Mesenchymal stem cell (in vitro differentiated cells and primary cell): ENCODE measurements around the gene C9orf72.

Experiments
- DNase-seq: peaks from one replicate; pipeline ENCODE4 v3.0.0-alpha.2; 2013
- H2AFZ ChIP-seq: one replicate; pipeline ENCODE4 v1.6.1; 2013; ENCODE audit warnings: low read depth, mild to moderate bottlenecking, control low read depth, inconsistent platforms, low read length, moderate library complexity
- H2AK5ac ChIP-seq: 2 replicates; pipeline ENCODE4 v1.6.1; 2013; ENCODE audit warnings: low read length, moderate library complexity, mild to moderate bottlenecking, inconsistent platforms; ENCODE audit not compliant: severe bottlenecking
- H2BK120ac ChIP-seq: one replicate; pipeline ENCODE4 v1.6.1; 2013; ENCODE audit warnings: low read depth, mild to moderate bottlenecking, inconsistent platforms, low read length, moderate library complexity
- H2BK12ac ChIP-seq, 2 experiments: one replicate each; pipeline ENCODE4 v1.6.1; 2013; ENCODE audit warnings: inconsistent platforms in 2 of 2, low read length in 2 of 2, mild to moderate bottlenecking in 2 of 2, moderate library complexity in 2 of 2, control low read depth in 1 of 2
- H2BK15ac ChIP-seq: one replicate; pipeline ENCODE4 v1.6.1; 2013; ENCODE audit warnings: mild to moderate bottlenecking, low read depth, inconsistent platforms; ENCODE audit not compliant: poor library complexity, severe bottlenecking
- H2BK5ac ChIP-seq: 2 replicates; pipeline ENCODE4 v1.6.1; 2013; ENCODE audit warnings: low read depth, mild to moderate bottlenecking, low read length, control low read depth, inconsistent platforms; ENCODE audit not compliant: poor library complexity, severe bottlenecking
- H3K14ac ChIP-seq, 2 experiments: one replicate each; pipeline ENCODE4 v1.6.1; 2013; ENCODE audit warnings: inconsistent platforms in 2 of 2, low read length in 2 of 2, control low read depth in 1 of 2, mild to moderate bottlenecking in 1 of 2, moderate library complexity in 1 of 2
- H3K18ac ChIP-seq, 2 experiments: one replicate each; pipeline ENCODE4 v1.6.1; 2013; ENCODE audit warnings: inconsistent platforms in 2 of 2, low read length in 2 of 2, control low read depth in 1 of 2, low read depth in 1 of 2, mild to moderate bottlenecking in 1 of 2
- H3K23ac ChIP-seq, 2 experiments: one replicate each; pipeline ENCODE4 v1.6.1; 2013; ENCODE audit warnings: inconsistent platforms in 2 of 2, low read length in 2 of 2, mild to moderate bottlenecking in 2 of 2, moderate library complexity in 2 of 2, control low read depth in 1 of 2
- H3K27ac ChIP-seq: 2 replicates; pipeline ENCODE4 v1.5.1; 2013; ENCODE audit warnings: mild to moderate bottlenecking, moderate library complexity, low read length, control low read depth, inconsistent platforms; ENCODE audit not compliant: poor library complexity, severe bottlenecking
- H3K27me3 ChIP-seq, 2 experiments: 2 replicates each; pipeline versions ENCODE4 v1.6.1 to v1.7.0; 2013; ENCODE audit warnings: low read length in 2 of 2, mild to moderate bottlenecking in 2 of 2, moderate library complexity in 2 of 2, control low read depth in 1 of 2, inconsistent platforms in 1 of 2; ENCODE audit not compliant: control insufficient read depth in 1 of 2, insufficient read depth in 1 of 2
- H3K36me3 ChIP-seq, 2 experiments: 2 replicates each; pipeline versions ENCODE4 v1.6.1 to v1.7.0; 2013; ENCODE audit warnings: low read length in 2 of 2, control low read depth in 1 of 2, inconsistent platforms in 1 of 2, low read depth in 1 of 2, mild to moderate bottlenecking in 1 of 2; ENCODE audit not compliant: insufficient read depth in 2 of 2, control insufficient read depth in 1 of 2
- H3K4ac ChIP-seq, 2 experiments: one replicate each; pipeline ENCODE4 v1.6.1; 2013; ENCODE audit warnings: inconsistent platforms in 2 of 2, low read length in 2 of 2, mild to moderate bottlenecking in 2 of 2, moderate library complexity in 2 of 2, control low read depth in 1 of 2, low read depth in 1 of 2
- H3K4me1 ChIP-seq: 2 replicates; pipeline ENCODE4 v1.6.1; 2013; ENCODE audit warnings: low read depth, low read length, control low read depth; ENCODE audit not compliant: control insufficient read depth, insufficient read depth
- H3K4me2 ChIP-seq: 2 replicates; pipeline ENCODE4 v1.6.1; 2013; ENCODE audit warnings: low read length, mild to moderate bottlenecking, inconsistent platforms; ENCODE audit not compliant: poor library complexity, severe bottlenecking
- H3K4me3 ChIP-seq, 2 experiments: 2 replicates each; pipeline versions ENCODE4 v1.5.1 to v1.7.0; 2013; ENCODE audit warnings: low read length in 2 of 2, mild to moderate bottlenecking in 2 of 2, control low read depth in 1 of 2, low read depth in 1 of 2; ENCODE audit not compliant: insufficient read depth in 1 of 2
- H3K79me1 ChIP-seq: replicated peaks from 2 replicates; pipeline ENCODE4 v1.6.1; 2013; ENCODE audit warnings: mild to moderate bottlenecking, control low read depth, low read length, inconsistent platforms; ENCODE audit not compliant: poor library complexity, severe bottlenecking
- H3K9ac ChIP-seq: 2 replicates; pipeline ENCODE4 v1.7.0; 2013; ENCODE audit warnings: mild to moderate bottlenecking, low read length, moderate library complexity
- H3K9me3 ChIP-seq: 2 replicates; pipeline ENCODE4 v1.7.0; 2013; ENCODE audit warnings: mild to moderate bottlenecking, low read length; ENCODE audit not compliant: control insufficient read depth
- H4K8ac ChIP-seq: one replicate; pipeline ENCODE4 v1.6.1; 2013; ENCODE audit warnings: inconsistent platforms, mild to moderate bottlenecking, low read length, moderate library complexity
- H4K91ac ChIP-seq: one replicate; pipeline ENCODE4 v1.6.1; 2013; ENCODE audit warnings: mild to moderate bottlenecking, low read length, inconsistent platforms
- WGBS: methylation state at CpG from one replicate; pipeline ENCODE4 v1.1.7; 2013; ENCODE audit warnings: mixed read lengths; 5-methylcytosine and 5-hydroxymethylcytosine counted together

The C9orf72 gene

DNA sequence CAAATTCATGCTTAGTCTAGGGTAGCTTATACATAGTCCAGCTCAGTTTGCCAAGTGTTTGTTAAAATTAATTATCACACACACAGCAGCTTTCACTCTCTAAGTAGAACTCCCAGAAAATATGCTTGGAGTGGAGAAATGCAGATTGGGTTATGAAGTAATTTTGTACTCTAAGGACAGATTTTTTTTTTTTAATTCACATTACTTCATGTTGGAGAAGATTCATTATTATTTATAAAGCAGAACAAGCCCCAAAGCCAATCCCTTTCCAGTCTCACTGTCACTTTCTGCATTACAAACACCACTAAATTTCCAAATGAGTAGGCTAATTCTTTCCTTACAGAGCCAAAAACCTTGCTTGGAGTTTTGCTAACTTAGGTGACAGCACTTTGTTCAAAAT, 11.7 kb upstream of the C9orf72 start:
- Histone ChIP-seq H3K9me3 (peaks cover 4% of the 10 kb centered on the region), H3K18ac (no peak overlapping the region), H2BK5ac (no peak overlapping the region), H3K23ac (no peak overlapping the region), H3K36me3 (no peaks in the 10 kb centered on the region), H3K4me3 (no peak overlapping the region), H2AK5ac (no peak overlapping the region), H4K91ac (no peak overlapping the region), H3K4me2 (no peak overlapping the region), H3K27ac (no peak overlapping the region), H3K14ac (no peak overlapping the region), H3K4ac (no peak overlapping the region), H2BK120ac (no peak overlapping the region), H4K8ac (no peak overlapping the region), H2BK15ac (no peak overlapping the region), H3K27me3 (no peaks in the 10 kb centered on the region), H3K4me1 (no peaks in the 10 kb centered on the region), H3K9ac (no peak overlapping the region), H2BK12ac (no peak overlapping the region), H3K79me1 (no peaks in the 10 kb centered on the region), H2AFZ (no peak overlapping the region)
- no peak for DNase-seq

GRCh38 chr9:27582794-27583193, 9.5 kb upstream of the C9orf72 start:
- Histone ChIP-seq H3K4me2 (no peak overlapping the region), H3K27me3 (no peaks in the 10 kb centered on the region), H2BK12ac (no peak overlapping the region), H2BK5ac (no peak overlapping the region), H3K4ac (no peak overlapping the region), H2AFZ (no peak overlapping the region), H3K36me3 (no peaks in the 10 kb centered on the region), H3K18ac (no peak overlapping the region), H3K79me1 (no peaks in the 10 kb centered on the region), H3K23ac (no peak overlapping the region), H4K8ac (no peak overlapping the region), H2AK5ac (no peak overlapping the region), H3K4me1 (no peaks in the 10 kb centered on the region), H4K91ac (no peak overlapping the region), H2BK15ac (no peak overlapping the region), H3K27ac (no peak overlapping the region), H3K4me3 (no peak overlapping the region), H3K9me3 (peaks cover 2% of the 10 kb centered on the region), H3K14ac (no peak overlapping the region), H2BK120ac (no peak overlapping the region), H3K9ac (no peak overlapping the region)
- DNase-seq, result no peak
- WGBS, result 77% methylated on average over 2 of the region's 2 CpGs

DNA sequence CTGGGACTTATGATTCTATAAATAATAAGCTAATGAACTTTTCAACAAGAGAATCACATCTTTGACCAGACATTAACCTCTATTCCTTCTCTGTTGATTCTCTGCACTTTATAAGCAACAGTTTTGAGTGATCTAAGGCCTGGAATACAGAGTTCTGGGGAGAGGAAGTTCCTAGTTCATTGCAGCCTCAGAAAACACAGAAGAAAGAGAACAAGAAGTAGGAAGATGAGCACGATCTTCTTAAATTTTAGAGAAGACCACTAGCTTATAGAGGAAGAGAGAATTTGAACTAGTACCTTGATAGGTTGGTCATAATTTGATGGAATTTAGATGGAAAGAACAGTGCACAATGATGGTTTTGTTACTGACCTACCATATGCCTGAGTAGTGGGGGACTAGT, 8.5 kb upstream of the C9orf72 start:
- Histone ChIP-seq H3K36me3 (no peaks in the 10 kb centered on the region), H3K4me2 (no peak overlapping the region), H3K9me3 (peaks cover 2% of the 10 kb centered on the region), H2BK120ac (no peak overlapping the region), H3K4ac (no peak overlapping the region), H3K27ac (no peak overlapping the region), H3K14ac (no peak overlapping the region), H3K4me3 (no peak overlapping the region), H3K27me3 (no peaks in the 10 kb centered on the region), H3K18ac (no peak overlapping the region), H4K91ac (no peak overlapping the region), H4K8ac (no peak overlapping the region), H2BK5ac (no peak overlapping the region), H2AK5ac (no peak overlapping the region), H2BK12ac (no peak overlapping the region), H3K9ac (no peak overlapping the region), H3K23ac (no peak overlapping the region), H2BK15ac (no peak overlapping the region), H3K79me1 (no peaks in the 10 kb centered on the region), H3K4me1 (no peaks in the 10 kb centered on the region), H2AFZ (no peak overlapping the region)
- 88% methylated on average over 1 of the region's 1 CpG for WGBS
- no peak for DNase-seq

GRCh38 chr9:27573634-27574590, 631 bp upstream of the C9orf72 start:
- WGBS, result 3% methylated on average over 28 of the region's 35 CpGs
- H2BK15ac ChIP-seq, result peak overlapping the region; percentile 36
- no peaks in the 10 kb centered on the region for H3K36me3 ChIP-seq
- peaks cover 2% of the 10 kb centered on the region for H3K4me1 ChIP-seq
- H3K9ac ChIP-seq, result peak overlapping the region; percentile 92
- peak overlapping the region; percentile 70 for H3K4me2 ChIP-seq
- peak overlapping the region in 1 of 2 experiments; percentile 65 for H3K18ac ChIP-seq
- H3K4ac ChIP-seq, result no peak overlapping the region
- peak overlapping the region; percentile 45 for H3K27ac ChIP-seq
- H4K8ac ChIP-seq, result peak overlapping the region; percentile 47
- H3K14ac ChIP-seq, result no peak overlapping the region
- H4K91ac ChIP-seq, result no peak overlapping the region
- peak; percentile 100 for DNase-seq
- H3K23ac ChIP-seq, result no peak overlapping the region
- H3K27me3 ChIP-seq, result peaks cover 0 to 3% of the 10 kb centered on the region in 2 experiments
- no peak overlapping the region for H2BK12ac ChIP-seq
- no peak overlapping the region for H2BK5ac ChIP-seq
- no peak overlapping the region for H2AK5ac ChIP-seq
- peak overlapping the region; percentile 67 for H2BK120ac ChIP-seq
- peak overlapping the region; percentile 56 to 84 for H3K4me3 ChIP-seq
- no peaks in the 10 kb centered on the region for H3K79me1 ChIP-seq
- H3K9me3 ChIP-seq, result peaks cover 2% of the 10 kb centered on the region
- H2AFZ ChIP-seq, result no peak overlapping the region
